Activated CD4-positive, alpha-beta T cell treated with anti-CD3 and anti-CD28 coated beads, Interleukin-2, amount 50 U/mL, for 4 hours (primary cell): Measurements from ENCODE around the gene PCDHB14.
A peak's percentile ranks its signal among the peaks of the same experiment; 100 is the strongest.
"Not testable (repeated sequence)": the region's sequence is repeated elsewhere in the genome, so short reads cannot be mapped to it uniquely, and the experiment has no call there.

Experiments used
- DNase-seq, 2 experiments: peaks; one replicate each; pipeline ENCODE4 v3.0.0-alpha.2; 2020

Gene PCDHB14

DNA sequence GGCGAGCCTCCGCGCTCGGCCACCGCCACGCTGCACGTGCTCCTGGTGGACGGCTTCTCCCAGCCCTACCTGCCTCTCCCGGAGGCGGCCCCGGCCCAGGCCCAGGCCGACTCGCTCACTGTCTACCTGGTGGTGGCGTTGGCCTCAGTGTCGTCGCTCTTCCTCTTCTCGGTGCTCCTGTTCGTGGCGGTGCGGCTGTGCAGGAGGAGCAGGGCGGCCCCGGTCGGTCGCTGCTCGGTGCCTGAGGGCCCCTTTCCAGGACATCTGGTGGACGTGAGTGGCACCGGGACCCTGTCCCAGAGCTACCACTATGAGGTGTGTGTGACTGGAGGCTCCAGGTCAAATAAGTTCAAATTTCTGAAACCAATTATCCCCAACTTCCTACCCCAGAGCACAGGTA, 12.3 kb upstream of the PCDHB14 start:
- not testable (repeated sequence) for DNase-seq

- not testable (repeated sequence) for DNase-seq
Measured at GRCh38 chr5:141213656-141214339, 9.3 kb upstream of the PCDHB14 start, which contains the start of gene PCDHB13. Gene PCDHB13, plus strand, starts transcription at chr5:141213919. Its CDS starts 205 bp downstream, at chr5:141214124.

DNA sequence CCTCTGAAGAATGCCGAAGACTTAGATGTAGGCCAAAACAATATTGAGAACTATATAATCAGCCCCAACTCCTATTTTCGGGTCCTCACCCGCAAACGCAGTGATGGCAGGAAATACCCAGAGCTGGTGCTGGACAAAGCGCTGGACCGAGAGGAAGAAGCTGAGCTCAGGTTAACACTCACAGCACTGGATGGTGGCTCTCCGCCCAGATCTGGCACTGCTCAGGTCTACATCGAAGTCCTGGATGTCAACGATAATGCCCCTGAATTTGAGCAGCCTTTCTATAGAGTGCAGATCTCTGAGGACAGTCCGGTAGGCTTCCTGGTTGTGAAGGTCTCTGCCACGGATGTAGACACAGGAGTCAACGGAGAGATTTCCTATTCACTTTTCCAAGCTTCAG, 8.6 kb upstream of the PCDHB14 start:
- not testable (repeated sequence) for DNase-seq

DNA sequence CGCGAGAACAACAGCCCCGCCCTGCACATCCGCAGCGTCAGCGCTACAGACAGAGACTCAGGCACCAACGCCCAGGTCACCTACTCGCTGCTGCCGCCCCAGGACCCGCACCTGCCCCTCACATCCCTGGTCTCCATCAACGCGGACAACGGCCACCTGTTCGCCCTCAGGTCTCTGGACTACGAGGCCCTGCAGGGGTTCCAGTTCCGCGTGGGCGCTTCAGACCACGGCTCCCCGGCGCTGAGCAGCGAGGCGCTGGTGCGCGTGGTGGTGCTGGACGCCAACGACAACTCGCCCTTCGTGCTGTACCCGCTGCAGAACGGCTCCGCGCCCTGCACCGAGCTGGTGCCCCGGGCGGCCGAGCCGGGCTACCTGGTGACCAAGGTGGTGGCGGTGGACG, 7.6 kb upstream of the PCDHB14 start:
- DNase-seq = not testable (repeated sequence)

DNA sequence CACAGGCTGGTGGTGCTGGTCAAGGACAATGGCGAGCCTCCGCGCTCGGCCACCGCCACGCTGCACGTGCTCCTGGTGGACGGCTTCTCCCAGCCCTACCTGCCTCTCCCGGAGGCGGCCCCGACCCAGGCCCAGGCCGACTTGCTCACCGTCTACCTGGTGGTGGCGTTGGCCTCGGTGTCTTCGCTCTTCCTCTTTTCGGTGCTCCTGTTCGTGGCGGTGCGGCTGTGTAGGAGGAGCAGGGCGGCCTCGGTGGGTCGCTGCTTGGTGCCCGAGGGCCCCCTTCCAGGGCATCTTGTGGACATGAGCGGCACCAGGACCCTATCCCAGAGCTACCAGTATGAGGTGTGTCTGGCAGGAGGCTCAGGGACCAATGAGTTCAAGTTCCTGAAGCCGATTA, 7.1 kb upstream of the PCDHB14 start:
- DNase-seq = not testable (repeated sequence)

GRCh38 chr5:141224844-141225243, 1.7 kb downstream of the PCDHB14 start:
- not testable (repeated sequence) for DNase-seq

DNA sequence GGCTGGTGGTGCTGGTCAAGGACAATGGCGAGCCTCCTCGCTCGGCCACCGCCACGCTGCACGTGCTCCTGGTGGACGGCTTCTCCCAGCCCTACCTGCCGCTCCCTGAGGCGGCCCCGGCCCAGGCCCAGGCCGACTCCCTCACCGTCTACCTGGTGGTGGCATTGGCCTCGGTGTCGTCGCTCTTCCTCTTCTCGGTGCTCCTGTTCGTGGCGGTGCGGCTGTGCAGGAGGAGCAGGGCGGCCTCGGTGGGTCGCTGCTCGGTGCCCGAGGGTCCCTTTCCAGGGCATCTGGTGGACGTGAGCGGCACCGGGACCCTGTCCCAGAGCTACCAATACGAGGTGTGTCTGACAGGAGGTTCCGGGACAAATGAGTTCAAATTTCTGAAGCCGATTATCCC, 2.3 kb downstream of the PCDHB14 start:
- DNase-seq = not testable (repeated sequence)

DNA sequence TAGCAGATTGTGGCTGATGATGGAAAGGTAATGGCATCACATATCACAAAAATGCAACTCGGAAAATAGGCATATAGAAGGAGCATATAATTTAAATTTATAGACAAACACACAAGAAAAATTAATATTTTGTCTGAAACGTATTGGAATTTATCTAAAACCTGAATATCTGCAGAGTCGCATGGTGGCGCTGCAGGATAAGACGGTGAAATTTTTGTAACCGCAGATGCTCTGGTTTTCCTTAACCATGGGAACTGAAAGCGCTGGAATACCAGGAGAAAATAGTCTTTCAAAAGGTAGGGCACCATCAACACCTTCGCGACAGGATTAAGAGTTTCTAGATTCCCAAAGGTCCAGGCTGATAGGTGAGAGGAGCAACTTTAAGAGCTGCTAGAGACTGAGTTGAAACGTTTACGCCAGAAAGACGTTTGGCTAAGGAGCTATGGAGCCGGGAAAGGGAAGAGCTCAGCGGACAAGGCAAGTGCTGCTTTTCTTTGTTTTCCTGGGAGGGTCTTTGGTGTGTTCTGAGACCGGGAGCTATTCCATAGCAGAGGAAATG, 11.0 kb downstream of the PCDHB14 start:
- DNase-seq = no peak

GRCh38 chr5:141235922-141236321, 12.8 kb downstream of the PCDHB14 start:
- DNase-seq = not testable (repeated sequence)

- no peak for DNase-seq
Measured at GRCh38 chr5:141236516-141237313, 13.6 kb downstream of the PCDHB14 start.

GRCh38 chr5:141241496-141241895, 18.4 kb downstream of the PCDHB14 start:
- DNase-seq = no peak

DNA sequence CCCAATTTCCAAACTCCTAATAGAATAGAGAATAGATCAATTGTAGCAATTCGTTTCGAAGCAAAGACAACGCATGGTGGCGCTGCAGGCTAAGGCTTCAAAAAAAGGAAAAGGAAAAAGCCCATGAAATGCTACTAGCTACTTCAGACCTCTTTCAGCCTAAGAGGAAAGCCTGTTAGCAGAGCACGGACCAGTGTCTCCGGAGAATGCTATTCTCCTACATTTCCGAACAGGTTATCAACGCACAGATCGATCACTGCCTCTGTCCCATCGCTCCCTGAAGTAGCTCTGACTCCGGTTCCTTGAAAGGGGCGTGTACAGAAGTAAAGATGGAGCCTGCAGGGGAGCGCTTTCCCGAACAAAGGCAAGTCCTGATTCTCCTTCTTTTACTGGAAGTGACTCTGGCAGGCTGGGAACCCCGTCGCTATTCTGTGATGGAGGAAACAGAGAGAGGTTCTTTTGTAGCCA, 22.1 kb downstream of the PCDHB14 start, which contains the start of gene PCDHB15:
Gene PCDHB15 (plus strand): TSS at position 146 of the 468 bp plus-strand sequence. CDS start 184 bp downstream, at position 330.
- peak in 1 of 2 experiments; percentile 10 for DNase-seq

GRCh38 chr5:141246971-141247370, 23.8 kb downstream of the PCDHB14 start:
- not testable (repeated sequence) for DNase-seq

DNA sequence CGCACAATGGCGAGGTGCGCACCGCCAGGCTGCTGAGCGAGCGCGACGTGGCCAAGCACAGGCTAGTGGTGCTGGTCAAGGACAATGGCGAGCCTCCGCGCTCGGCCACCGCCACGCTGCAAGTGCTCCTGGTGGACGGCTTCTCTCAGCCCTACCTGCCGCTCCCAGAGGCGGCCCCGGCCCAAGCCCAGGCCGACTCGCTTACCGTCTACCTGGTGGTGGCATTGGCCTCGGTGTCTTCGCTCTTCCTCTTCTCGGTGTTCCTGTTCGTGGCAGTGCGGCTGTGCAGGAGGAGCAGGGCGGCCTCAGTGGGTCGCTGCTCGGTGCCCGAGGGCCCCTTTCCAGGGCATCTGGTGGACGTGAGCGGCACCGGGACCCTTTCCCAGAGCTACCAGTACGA, 24.3 kb downstream of the PCDHB14 start:
- not testable (repeated sequence) for DNase-seq

GRCh38 chr5:141250576-141250975, 27.4 kb downstream of the PCDHB14 start:
- DNase-seq = no peak

DNA sequence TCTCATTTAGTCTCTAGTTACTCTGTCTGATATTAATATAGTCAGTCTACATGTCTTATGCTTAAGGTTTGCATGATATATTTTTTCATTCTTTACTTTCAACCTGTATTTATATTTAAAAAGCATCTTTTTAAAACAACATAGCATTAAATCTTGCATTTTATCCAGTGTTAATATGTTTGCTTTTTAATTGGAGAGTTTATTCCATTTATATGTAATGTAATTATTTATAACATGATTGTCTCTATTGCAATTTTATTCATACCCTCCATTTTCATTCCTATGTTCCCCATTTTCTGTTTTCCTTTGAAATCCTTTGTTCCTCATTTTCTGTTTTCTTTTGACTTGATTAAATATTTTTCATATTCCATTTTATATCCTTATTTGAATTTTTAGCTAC, 35.3 kb downstream of the PCDHB14 start:
- no peak for DNase-seq

DNA sequence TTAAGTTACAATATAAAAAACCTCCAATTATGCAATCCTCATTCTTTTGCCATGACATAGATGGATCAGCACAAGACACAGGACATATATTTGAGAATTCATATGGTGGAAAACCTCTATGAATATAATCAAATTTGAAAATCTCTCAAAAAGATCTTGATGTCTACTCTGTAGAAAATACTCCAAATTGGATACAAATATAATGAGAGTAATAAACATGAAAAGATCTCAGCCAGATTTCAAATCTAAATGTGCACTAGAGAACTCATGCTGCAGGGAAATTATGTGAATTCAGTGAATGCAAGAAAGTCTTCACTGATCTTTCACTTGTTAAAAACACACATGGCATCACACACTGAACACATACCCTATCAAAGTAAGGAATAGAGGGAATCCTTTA, 35.8 kb downstream of the PCDHB14 start:
- DNase-seq = no peak

DNA sequence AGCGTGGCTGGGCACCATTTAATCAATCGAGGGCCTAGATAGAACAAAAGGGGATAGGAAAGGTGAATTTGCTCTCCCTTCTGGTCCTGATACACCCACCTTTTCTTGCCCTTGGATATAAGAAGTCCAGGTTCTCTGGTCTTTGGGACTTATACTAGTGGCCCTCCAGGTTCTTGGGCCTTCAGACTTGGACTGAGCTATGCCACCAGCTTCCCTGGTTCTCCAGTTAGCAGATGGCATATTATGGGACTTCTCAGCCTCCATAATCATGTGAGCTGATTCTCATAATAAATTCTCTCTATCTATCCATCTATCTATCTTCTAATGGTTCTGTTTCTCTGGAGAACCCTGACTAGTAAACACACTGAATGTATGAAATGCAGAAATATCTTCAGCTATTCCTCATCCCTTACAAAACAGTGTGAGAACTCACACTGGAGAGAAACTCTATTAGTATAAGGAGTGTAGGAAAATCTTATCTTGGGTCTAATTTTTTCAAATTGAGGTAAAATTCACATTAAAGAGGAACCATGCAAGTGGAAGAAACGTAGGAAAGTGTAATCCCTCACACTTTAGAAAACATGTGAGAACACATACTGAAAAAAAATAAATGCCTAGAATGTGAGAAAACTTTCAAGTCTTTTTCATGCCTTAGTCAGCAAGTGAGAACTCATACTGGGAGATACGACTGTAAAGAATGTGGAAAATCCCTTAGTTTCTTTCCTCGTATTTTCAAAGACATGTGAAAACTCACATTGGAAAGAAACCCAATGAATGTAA, 37.5 kb downstream of the PCDHB14 start:
- DNase-seq = no peak

DNA sequence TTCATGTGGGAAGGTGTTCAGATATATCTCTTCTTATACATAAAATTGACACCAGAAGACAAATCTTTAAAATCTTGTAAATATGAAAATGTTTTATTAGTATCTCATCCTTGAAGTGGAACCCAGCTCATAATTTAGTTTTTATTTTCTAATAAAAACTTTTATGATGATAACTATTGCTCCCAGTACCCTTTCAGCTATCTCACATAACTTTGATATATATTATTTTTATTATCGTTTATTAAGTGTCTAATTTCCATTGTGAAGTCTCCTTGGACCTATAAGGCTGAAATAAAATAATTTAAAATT, 38.0 kb downstream of the PCDHB14 start:
- DNase-seq = no peak

DNA sequence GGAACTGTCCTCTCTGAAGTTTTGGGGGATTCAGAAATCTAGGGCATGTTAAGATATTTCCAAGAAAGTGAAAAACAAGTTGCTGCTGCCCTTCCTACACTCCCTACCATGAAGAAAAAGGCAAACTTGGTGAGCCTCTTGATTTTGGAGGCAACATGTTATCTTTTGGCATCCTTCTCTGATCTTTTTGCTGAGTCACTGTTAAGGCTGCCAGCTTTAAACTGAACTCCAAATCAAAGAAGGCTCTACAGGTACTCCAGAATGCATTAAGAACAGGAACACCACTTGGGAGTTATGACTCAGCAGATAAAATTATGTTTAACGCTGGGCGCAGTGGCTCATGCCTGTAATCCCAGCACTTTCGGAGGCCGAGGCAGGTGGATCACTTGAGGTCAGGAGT, 46.1 kb downstream of the PCDHB14 start:
- DNase-seq = no peak

DNA sequence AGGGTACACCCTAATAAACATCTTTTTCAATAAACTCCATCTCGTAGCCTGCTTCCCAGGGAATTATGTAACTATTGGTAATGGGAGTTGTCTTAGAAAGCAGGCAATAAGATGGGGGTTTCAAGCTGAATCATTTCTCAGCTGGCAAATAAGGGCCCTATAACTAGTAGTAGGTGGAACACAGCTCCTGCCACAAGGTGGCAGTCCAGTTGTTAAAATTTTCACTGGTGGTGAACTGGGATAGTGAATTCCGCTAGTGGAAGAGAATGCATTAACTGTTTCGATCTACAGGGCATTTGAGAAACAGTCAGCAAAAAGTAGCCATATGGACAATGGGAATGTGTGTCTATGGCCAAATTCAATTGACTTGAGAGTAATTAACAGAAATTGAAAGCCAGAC, 49.8 kb downstream of the PCDHB14 start:
- DNase-seq = no peak
